Measurements from ENCODE around the gene HCN3.
"Not testable (repeated sequence)": the region's sequence is repeated elsewhere in the genome, so short reads cannot be mapped to it uniquely, and the experiment has no call there.

Gene HCN3

DNA sequence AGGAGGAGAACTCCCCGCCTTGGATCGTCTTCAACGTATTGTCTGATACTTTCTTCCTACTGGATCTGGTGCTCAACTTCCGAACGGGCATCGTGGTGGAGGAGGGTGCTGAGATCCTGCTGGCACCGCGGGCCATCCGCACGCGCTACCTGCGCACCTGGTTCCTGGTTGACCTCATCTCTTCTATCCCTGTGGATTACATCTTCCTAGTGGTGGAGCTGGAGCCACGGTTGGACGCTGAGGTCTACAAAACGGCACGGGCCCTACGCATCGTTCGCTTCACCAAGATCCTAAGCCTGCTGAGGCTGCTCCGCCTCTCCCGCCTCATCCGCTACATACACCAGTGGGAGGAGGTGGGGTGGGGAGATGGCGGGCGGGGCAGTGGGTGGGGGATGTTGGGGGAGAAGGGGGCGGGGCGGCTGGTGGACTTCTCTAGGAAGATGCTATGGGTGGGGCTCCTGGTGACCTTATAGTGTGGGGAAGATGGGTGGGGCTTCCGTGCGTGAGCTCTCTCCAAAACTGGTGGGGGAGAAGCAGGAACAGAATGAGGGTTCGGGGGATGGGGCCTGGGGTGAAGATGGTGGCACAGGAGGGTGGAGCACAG, 5.3 kb downstream of the HCN3 start:
- DNase-seq (ENCODE audit: low read depth in 2 of 3, low spot score in 1 of 3): no peak

GRCh38 chr1:155284476-155284875, 7.2 kb downstream of the HCN3 start:
- no peak for DNase-seq (ENCODE audit: low read depth in 2 of 3, low spot score in 1 of 3)

DNA sequence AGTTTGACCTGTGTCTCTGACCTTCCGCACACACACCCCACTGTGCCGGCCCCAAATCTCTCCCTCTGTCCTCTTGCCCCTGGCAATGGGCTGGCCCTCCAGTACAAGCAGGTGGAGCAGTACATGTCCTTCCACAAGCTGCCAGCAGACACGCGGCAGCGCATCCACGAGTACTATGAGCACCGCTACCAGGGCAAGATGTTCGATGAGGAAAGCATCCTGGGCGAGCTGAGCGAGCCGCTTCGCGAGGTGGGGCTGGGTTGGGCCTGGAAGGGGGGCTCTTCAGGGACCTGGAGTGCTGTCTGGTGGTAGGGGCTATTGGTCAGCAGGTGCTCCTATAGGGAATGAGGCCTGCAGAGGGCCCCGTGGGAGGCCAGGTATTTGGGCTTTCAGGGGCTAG, 7.8 kb downstream of the HCN3 start:
- DNase-seq (ENCODE audit: low read depth in 2 of 3, low spot score in 1 of 3): no peak

- DNase-seq (ENCODE audit: low read depth in 2 of 3, low spot score in 1 of 3): no peak
These were observed 8.4 kb downstream of the HCN3 start for GRCh38 chr1:155285631-155286044.

GRCh38 chr1:155286544-155286943, 9.3 kb downstream of the HCN3 start:
- DNase-seq (ENCODE audit: low read depth in 2 of 3, low spot score in 1 of 3): no peak

DNA sequence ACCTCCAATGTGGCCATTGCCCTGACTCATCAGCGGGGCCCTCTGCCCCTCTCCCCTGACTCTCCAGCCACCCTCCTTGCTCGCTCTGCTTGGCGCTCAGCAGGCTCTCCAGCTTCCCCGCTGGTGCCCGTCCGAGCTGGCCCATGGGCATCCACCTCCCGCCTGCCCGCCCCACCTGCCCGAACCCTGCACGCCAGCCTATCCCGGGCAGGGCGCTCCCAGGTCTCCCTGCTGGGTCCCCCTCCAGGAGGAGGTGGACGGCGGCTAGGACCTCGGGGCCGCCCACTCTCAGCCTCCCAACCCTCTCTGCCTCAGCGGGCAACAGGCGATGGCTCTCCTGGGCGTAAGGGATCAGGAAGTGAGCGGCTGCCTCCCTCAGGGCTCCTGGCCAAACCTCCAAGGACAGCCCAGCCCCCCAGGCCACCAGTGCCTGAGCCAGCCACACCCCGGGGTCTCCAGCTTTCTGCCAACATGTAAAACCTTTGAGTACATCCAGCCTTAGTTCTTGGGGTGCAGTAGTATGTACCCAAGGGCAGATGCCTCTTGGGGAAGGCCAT, 10.8 kb downstream of the HCN3 start:
- no peak for DNase-seq (ENCODE audit: low read depth in 2 of 3, low spot score in 1 of 3)

DNA sequence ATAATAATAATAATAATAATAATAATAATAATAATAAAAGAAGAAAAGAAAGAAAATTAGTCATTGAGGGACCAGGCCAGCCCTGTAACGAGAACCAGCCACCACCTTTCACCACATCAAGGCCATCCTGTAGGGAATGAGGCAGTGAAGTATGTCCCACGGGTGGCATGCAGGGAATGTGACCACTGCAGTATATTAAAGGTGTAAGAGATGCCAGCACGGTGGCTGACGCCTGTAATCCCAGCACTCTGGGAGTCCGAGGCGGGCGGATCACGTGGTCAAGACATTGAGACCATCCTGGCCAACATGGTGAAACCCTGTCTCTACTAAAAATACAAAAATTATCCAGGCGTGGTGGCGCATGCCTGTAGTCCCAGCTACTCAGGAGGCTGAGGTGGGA, 13.7 kb downstream of the HCN3 start:
- DNase-seq (ENCODE audit: low read depth in 2 of 3, low spot score in 1 of 3): not testable (repeated sequence)

- no peak for DNase-seq (ENCODE audit: low read depth in 2 of 3, low spot score in 1 of 3)
These were observed 16.0 kb downstream of the HCN3 start for GRCh38 chr1:155293086-155293749.

DNA sequence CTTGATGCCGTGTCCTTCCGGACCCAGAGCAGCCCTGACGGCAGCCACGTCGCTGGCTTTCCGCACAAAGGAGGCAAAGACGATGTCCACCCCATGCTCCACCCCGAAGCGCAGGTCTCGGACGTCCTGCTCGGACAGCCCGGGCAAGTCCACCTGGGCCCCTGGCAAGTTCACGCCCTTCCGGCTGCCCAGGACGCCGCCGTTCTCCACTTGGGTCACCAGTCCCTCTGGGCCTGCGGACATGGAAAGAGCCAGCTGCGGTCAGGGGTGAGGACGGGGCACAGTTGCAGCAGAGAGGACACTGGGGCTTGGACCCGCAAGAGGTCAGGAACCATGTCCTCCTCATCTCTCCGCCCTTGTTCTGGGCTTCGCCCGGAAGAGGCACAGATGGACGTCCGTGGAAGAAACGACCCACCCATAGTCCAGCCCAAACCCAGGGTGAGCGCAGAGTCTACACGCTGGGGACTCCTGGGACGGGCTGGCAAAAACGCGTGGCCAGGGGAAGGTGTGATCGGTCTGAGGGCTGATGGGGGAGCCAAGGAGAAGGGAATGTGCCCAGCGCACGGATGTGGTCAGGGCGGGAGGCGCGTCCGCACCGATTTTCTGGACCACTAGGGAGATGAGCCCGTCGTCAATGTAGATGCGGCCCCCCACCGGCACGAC, 17.4 kb downstream of the HCN3 start:
- DNase-seq (ENCODE audit: low read depth in 2 of 3, low spot score in 1 of 3): no peak

GRCh38 chr1:155295183-155295941, 18.1 kb downstream of the HCN3 start:
- DNase-seq (ENCODE audit: low read depth in 2 of 3, low spot score in 1 of 3): no peak

DNA sequence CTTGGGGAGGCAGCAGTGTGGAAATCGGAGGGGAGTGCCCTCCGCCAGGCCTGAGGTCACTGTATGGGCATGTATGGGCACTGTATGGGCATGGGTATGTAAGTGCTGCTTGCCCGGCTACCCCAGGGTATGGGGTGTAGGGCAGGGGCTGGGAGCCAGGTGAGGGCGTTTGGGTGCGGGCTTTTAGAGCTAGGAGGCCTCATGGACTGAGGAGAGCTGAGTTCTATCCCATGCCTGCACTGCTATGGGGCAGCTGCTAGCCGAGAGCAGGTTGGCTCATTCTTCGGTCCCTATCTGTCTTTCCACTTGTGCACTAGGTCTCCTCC, 18.6 kb downstream of the HCN3 start:
- DNase-seq (ENCODE audit: low read depth in 2 of 3, low spot score in 1 of 3): no peak

DNA sequence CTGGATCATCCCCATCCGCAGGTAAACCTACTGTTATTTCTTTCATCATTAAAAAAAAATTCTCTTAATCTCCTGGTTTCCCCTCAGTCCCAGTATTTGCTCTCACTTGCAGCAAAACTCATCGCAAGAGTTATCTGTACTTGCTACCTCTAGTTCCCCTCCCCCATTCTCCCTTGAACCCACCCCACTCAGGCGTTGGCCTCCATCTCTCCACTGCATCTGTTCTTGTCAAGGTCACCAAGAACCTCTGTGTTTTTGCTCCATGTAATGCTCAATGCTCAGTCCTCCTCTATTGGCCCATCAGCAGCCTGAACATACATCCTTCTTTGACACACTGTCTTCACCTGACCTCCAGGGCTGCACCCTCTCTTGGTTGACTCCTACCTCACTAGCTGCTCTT, 19.4 kb downstream of the HCN3 start:
- DNase-seq (ENCODE audit: low read depth in 2 of 3, low spot score in 1 of 3): no peak

DNA sequence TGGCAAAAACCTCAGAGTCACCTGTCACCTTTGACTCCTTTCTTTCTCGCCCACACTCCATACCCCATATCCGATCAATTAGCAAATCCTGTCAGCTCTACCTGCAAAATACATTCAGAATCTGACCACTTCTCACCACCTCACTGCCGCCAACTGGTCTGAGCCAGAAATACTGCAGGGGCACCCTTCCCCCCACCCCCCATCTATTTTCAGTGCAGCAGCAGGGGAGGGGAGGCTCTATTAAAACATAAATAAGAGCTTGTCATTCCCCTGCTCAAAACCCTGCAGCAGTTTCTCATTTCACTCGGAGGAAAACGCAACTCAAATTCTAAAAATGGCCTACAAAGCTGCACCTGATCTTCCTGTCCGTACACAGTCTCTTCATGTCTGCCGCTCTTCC, 20.1 kb downstream of the HCN3 start:
- no peak for DNase-seq (ENCODE audit: low read depth in 2 of 3, low spot score in 1 of 3)

DNA sequence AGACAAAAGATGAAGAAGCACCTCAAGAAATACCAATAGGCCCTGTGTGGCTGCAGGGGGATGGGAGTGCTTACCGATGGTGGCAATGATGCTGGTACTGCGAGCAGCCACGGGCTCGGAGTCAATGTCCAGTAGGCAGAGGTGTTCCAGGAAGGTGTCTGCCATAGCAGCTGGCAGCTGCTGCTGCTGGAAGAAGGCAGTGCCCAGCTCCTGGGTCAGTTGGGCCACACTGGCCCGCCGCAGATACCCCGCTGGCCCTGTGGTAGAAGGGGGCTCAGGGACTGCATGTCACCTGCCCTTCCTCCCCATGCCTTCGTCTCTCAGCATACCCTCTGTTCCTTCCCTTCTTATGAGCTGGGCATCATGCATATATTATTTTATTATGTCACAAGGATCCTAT, 22.8 kb downstream of the HCN3 start:
- DNase-seq (ENCODE audit: low read depth in 2 of 3, low spot score in 1 of 3): no peak

DNA sequence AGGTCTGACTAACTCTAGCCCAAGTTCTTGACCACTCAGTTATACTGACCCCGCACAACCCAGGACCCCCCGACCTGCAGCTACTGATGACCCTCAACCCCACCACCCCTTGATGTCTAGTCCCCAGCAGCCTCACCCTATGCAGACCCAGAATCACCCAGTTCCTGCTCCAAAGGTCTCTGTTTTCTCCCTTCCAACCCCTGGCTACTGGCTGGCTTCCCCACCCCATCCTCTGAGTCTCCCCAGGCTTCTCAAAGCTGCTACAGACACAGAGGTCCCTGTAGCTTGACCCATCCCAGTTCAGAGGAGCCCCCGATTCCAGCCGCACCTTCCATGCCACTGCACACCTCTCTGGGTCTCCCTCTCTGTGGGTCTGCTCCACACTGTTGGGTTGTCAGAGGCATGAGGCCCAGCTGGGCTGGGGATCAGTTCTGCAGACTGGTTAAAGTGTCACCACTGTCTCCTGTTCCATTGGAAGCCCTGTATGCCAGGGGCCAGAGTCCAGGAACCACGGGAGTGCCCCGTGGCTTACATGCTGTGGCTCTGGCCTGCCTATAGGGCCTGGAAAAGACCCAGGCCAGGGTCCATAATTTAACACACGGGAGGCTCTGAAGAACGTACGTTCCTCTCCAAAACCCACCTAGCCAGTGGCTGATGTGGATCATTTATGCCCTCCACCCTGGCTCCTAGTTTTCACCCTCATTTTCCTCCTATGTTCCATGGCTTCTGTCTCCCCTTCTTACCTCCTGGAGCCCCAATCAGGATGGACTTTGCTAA, 23.5 kb downstream of the HCN3 start:
- no peak for DNase-seq (ENCODE audit: low read depth in 2 of 3, low spot score in 1 of 3)

DNA sequence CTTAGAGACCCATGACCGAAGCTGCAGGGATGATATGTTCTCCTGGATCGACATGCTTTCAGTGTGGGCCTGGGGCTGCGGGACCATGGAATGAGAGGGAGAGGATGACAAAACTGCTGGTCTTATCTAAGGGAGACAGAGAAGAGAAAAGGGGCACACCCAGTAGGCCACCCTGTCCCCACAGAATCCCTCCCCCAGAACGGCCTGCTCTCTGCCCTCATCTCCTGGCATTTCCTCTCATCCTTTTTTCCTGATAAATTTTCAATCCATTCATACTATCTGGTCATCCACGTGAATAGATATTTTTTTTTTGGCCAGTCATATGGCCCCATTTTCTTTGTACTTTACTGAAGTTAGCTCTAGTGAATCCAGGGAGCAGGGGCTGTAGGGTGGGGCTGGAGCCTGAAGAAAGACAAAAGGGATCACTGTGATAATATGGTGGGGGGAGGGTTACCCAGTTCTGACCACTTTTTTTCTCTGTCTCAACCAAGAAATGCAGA, 24.1 kb downstream of the HCN3 start, which contains the start of gene PKLR:
Gene PKLR, minus strand, starts transcription at position 97 of the 500 bp plus-strand sequence. Its CDS starts 43 bp downstream, at position 54.
- no peak for DNase-seq (ENCODE audit: low read depth in 2 of 3, low spot score in 1 of 3)

DNA sequence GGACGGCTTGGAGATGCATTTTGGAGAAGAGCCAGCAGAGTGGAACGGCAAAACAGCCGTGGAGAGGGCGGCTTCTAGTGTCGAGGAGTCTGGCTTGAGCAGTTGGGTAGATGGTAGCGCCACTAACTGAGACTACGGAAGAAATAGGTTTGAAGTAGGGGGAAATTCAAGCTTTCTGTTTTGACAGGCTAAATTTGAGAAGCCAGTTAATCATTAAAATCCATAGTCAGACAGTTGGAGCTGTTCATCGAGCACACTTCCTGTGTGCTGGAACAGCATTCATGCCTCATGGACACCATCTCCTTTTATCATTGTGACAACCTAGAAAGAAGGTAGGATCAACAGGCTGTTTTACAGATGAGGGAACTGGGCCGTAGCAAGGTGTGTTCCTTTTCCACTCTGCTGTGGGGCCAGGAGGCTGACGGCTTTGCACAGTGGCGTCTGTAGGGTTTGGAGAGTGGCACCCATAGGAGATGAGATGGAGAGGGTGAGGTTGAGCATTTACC, 27.3 kb downstream of the HCN3 start:
- no peak for DNase-seq (ENCODE audit: low read depth in 2 of 3, low spot score in 1 of 3)

DNA sequence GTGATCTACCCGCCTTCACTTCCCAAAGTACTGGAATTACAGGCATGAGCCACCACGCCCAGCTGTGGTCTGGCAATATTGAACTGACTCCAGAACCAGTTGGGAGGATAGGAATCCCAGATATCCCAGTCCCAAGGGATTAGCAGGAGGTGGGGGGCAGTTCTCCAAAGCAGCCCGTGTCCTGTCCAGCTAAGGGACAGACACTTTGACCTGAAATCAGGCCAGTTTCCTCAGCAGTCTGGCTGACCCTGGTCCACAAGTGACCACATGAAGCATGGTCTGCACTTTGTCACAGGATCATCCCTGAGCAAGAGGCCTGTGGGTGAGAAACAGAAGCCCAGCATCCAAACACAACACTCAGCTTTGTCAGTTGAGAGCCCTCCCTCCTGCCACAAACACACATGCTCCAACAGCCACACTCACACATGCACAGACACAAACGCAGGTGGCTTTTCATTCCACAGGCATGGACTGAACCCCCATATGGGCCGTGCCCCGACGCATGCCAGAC, 28.7 kb downstream of the HCN3 start:
- no peak for DNase-seq (ENCODE audit: low read depth in 2 of 3, low spot score in 1 of 3)

DNA sequence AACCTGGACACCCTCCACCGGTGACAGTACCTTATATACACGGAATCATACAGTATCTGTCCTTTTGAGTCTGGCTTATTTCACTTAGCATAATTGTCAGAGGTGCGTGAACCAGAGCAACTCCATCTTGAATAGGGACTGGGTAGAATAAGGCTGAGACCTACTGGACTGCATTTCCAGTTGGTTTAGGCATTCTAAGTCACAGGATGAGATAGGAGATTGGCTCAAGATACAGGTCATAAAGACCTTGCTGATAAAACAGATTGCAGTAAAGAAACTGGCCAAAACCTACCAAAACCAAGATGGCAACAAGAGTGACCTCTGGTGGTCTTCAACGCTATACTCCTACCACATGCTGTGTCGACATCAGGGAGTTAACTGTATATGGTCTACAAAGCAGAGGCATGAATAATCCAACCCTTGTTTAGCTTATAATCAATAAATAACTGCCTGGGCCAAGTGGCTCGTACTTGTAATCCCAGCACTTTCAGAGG, 30.0 kb downstream of the HCN3 start:
- DNase-seq (ENCODE audit: low read depth in 2 of 3, low spot score in 1 of 3): no peak

Measured in stimulated activated CD4-positive, alpha-beta T cell treated with anti-CD3 and anti-CD28 coated beads, Interleukin-12 subunit alpha, Interleukin-12 subunit beta, amount 100 ng/mL, for 48 hours (primary cell).